Suprapubic skin (tissue), 4 donors: ENCODE results near the gene CNTN4.

ENCODE experiments used
- POLR2A ChIP-seq, 2 donors: fragments of 450-650 bp; IDR thresholded peaks; one replicate each; pipeline ENCODE4 v1.6.1; 2017; ENCODE audit warnings: antibody characterized with exemption in 2 of 2, mild to moderate bottlenecking in 2 of 2, moderate library complexity in 2 of 2
- POLR2AphosphoS5 ChIP-seq, 3 donors: sonication (generic); formaldehyde crosslinking; IDR thresholded peaks; one replicate each; pipeline ENCODE4 v1.6.1; 2017; ENCODE audit warnings: antibody characterized with exemption in 3 of 3

GRCh38 chr3:2261747-2262146, 163.1 kb downstream of the CNTN4 start:
- TF ChIP-seq POLR2A (IDR thresholded peaks at IDR 0.05) = no peak
- no peak for TF ChIP-seq POLR2AphosphoS5 (IDR thresholded peaks at IDR 0.05)
